GM21619 (cell line): ENCODE results near the gene ANKRD66.
"Not testable (repeated sequence)": the region's sequence is repeated elsewhere in the genome, so short reads cannot be mapped to it uniquely, and the experiment has no call there.

ENCODE experiments used
- ATAC-seq: cut with Tn5 transposase; IDR thresholded peaks from one replicate; pipeline ENCODE4 v1.9.1; 2021; ENCODE audit not compliant: unreplicated experiment

The ANKRD66 gene

GRCh38 chr6:46751658-46752057 is 4.9 kb downstream of the ANKRD66 start:
- ATAC-seq, result no peak

- no peak for ATAC-seq
These were observed 9.1 kb downstream of the ANKRD66 start for GRCh38 chr6:46755865-46756264.

GRCh38 chr6:46756469-46757213 is 9.9 kb downstream of the ANKRD66 start:
- no peak for ATAC-seq

- ATAC-seq, result no peak
These were observed 10.5 kb downstream of the ANKRD66 start for GRCh38 chr6:46757214-46757596.

- ATAC-seq, result no peak
These were observed 12.4 kb downstream of the ANKRD66 start for GRCh38 chr6:46758960-46759753.

- no peak for ATAC-seq
These were observed 14.2 kb downstream of the ANKRD66 start for GRCh38 chr6:46760925-46761324.

- ATAC-seq, result no peak
These were observed 16.7 kb downstream of the ANKRD66 start for GRCh38 chr6:46763466-46763865.

GRCh38 chr6:46764280-46764679 is 17.5 kb downstream of the ANKRD66 start:
- ATAC-seq, result not testable (repeated sequence)

- ATAC-seq, result no peak
These were observed 18.2 kb downstream of the ANKRD66 start for GRCh38 chr6:46764961-46765360.

- no peak for ATAC-seq
These were observed 25.3 kb downstream of the ANKRD66 start for GRCh38 chr6:46772016-46772415.

- no peak for ATAC-seq
These were observed 26.0 kb downstream of the ANKRD66 start for GRCh38 chr6:46772762-46773161.

- no peak for ATAC-seq
These were observed 26.6 kb downstream of the ANKRD66 start for GRCh38 chr6:46773201-46773855.

- ATAC-seq, result not testable (repeated sequence)
These were observed 28.0 kb downstream of the ANKRD66 start for GRCh38 chr6:46774736-46775135.

- no peak for ATAC-seq
These were observed 29.5 kb downstream of the ANKRD66 start for GRCh38 chr6:46776070-46776712.

GRCh38 chr6:46777476-46778346 is 31.0 kb downstream of the ANKRD66 start:
- ATAC-seq, result no peak

GRCh38 chr6:46781478-46782378 is 35.0 kb downstream of the ANKRD66 start:
- ATAC-seq, result no peak

GRCh38 chr6:46784535-46784934 is 37.8 kb downstream of the ANKRD66 start:
- ATAC-seq, result no peak

GRCh38 chr6:46787871-46788540 is 41.3 kb downstream of the ANKRD66 start:
- ATAC-seq, result no peak

- no peak for ATAC-seq
These were observed 42.1 kb downstream of the ANKRD66 start for GRCh38 chr6:46788791-46789190.
